ENCODE results near the gene FIG4. TPM values are rescaled to one million over a fixed set of nuclear protein-coding genes. Genes with fewer than 3 reads are reported as not detected.

The FIG4 gene
- total and polyA plus RNA-seq, 8 donors, result 18.0 to 24.5 (median 19.0) TPM

DNA sequence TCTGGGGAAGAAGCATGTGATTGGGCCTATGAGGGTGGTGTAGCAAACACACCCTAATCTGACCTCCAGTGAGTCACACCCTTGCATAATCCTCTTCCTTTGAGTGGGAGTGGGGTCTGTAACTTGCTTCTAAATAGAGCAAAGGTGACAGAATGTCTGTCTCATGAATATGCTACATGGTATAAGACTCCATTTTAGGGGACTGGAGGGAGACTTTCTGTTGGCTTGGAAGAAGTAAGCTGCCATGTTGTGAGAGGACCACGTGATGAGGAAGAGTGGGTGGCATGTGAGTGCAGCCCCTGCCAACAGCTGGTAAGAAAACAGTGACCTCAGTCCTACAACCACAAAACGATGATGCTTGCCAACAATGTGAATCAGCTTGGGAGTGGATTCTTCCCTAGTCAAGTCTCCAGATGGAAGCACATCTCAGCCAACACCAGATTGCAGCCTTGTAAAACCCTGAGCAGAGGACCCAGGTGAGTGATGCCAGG is 3.8 kb upstream of the FIG4 start:
- peaks cover 0 to 27% of the 10 kb centered on the region in 2 donors for H3K4me1 ChIP-seq
- no peak for TF ChIP-seq CTCF (IDR thresholded peaks at IDR 0.05)
- no peaks in the 10 kb centered on the region for H3K9me3 ChIP-seq
- no peak for ATAC-seq
- H3K27ac ChIP-seq, result peak overlapping the region in 1 of 2 donors; percentile 37
- H3K27me3 ChIP-seq, result no peaks in the 10 kb centered on the region
- H3K4me3 ChIP-seq, result no peak overlapping the region
- H3K36me3 ChIP-seq, result no peaks in the 10 kb centered on the region
- intact Hi-C loops (cut with DNase I), result no loop called here
- peak in 1 of 4 donors; percentile 41 for DNase-seq

- Histone ChIP-seq H3K4me3 (peak overlapping the region; percentile 78 to 83), H3K36me3 (no peaks in the 10 kb centered on the region), H3K27me3 (no peaks in the 10 kb centered on the region), H3K9me3 (no peaks in the 10 kb centered on the region), H3K4me1 (peaks cover 0 to 43% of the 10 kb centered on the region in 2 donors), H3K27ac (peak overlapping the region; percentile 89 to 95)
- no peak for TF ChIP-seq CTCF (IDR thresholded peaks at IDR 0.05)
- DNase-seq (peak in 3 of 4 donors; percentile 62 to 92 (median 73)), ATAC-seq (peak; percentile 80)
- intact Hi-C loops (cut with DNase I), result no loop called here
Observed at GRCh38 chr6:109690373-109690736, 741 bp upstream of the FIG4 start.

DNA sequence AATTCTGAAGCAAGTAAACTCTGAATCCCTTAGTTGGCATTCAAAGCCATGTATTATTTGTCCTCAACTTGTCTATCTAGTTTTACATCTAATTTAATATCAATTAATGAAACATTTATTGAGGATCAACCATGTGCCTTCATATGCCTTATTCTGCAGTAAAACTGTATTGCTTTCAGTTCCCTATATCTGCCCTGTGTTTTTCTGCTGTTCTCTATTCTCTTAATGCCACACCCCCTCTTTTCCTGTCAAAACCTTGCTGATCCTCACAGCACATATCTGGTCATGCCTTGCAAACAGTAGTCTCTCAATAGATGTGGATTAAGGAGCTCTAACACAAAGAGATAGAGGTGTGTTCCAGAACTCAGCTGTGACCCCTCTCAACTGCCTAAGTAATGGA is 2.0 kb downstream of the FIG4 start:
- Histone ChIP-seq H3K27me3 (no peaks in the 10 kb centered on the region), H3K36me3 (no peaks in the 10 kb centered on the region), H3K4me3 (no peak overlapping the region), H3K27ac (peak overlapping the region in 1 of 2 donors; percentile 19), H3K4me1 (peaks cover 0 to 41% of the 10 kb centered on the region in 2 donors), H3K9me3 (no peaks in the 10 kb centered on the region)
- TF ChIP-seq CTCF (IDR thresholded peaks at IDR 0.05), result no peak
- DNase-seq, result no peak
- intact Hi-C loops (cut with DNase I), result no loop called here
- no peak for ATAC-seq

GRCh38 chr6:109695468-109695867 is 4.4 kb downstream of the FIG4 start:
- DNase-seq (no peak), ATAC-seq (no peak)
- TF ChIP-seq CTCF (IDR thresholded peaks at IDR 0.05), result no peak
- Histone ChIP-seq H3K36me3 (no peaks in the 10 kb centered on the region), H3K4me3 (no peak overlapping the region), H3K27me3 (no peaks in the 10 kb centered on the region), H3K9me3 (no peaks in the 10 kb centered on the region), H3K4me1 (peaks cover 0 to 36% of the 10 kb centered on the region in 2 donors), H3K27ac (no peak overlapping the region)
- intact Hi-C loops (cut with DNase I), result no loop called here

DNA sequence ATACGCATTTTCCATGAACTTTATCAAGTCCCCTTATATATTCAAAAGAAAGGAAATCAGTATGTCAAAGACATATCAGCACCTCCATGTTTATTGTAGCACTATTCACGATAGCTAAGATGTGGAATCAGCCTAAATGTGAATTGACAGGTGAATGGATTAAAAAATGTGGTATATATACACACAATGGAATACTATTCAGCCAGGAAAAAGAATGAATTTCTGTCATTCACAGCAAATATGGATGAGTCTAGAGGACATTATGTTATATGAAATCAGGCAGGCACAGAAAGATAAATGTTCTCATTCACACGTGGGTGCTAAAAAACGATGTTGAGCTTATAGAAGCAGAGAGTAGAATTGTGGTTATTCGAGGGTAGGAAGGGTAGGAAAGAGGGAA is 5.3 kb downstream of the FIG4 start:
- Histone ChIP-seq H3K36me3 (no peaks in the 10 kb centered on the region), H3K9me3 (no peaks in the 10 kb centered on the region), H3K27ac (no peak overlapping the region), H3K4me3 (no peak overlapping the region), H3K4me1 (peaks cover 0 to 45% of the 10 kb centered on the region in 2 donors), H3K27me3 (no peaks in the 10 kb centered on the region)
- DNase-seq (no peak), ATAC-seq (no peak)
- TF ChIP-seq CTCF (IDR thresholded peaks at IDR 0.05), result no peak
- intact Hi-C loops (cut with DNase I), result no loop called here

Measured in left lung (tissue), 10 donors.